ENCODE results near the gene THBS2.

THBS2 gene

DNA sequence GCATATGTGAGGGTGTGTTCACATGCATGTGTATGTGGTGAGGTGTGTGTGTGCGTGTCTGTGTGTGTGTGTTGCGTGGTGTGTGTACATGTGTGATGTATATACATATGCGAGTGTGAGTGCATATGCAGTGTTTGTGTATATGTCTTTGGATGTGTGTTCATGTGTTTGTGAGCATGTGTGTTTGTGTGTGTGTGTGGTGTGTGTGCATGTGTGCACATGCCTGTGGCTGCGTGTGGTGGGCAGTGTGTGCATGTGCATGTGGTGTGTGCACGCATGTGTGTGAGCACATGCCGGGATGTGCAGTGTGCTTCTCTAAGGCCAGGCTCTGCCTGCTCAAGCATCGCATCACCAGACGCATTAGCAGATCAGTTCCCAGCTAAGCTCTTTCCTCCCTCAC, 5.7 kb downstream of the THBS2 start:
- no peak for TF ChIP-seq ZNF274 (IDR thresholded peaks at IDR 0.05; ENCODE audit: low read depth, low read length)
- no peak overlapping the region for H3K4me3 ChIP-seq (ENCODE audit: low read length)

DNA sequence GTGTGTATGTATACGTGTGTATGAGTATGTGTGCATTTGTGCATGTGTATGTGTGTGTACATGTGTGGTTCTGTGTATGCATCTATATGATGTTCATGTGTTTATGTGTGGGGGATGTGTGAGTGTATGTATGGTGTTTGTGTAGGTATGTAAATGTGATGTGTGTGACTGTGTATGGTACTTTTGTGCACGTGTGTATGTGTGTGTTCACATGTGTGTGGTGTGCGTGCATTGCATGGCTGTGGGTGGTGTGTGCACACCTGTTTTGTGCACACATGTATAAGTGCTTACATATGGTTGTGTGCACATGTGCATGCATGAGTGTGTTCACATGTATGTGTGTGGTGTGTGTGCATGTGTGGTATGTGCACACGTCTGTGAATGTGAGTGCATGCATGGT, 6.2 kb downstream of the THBS2 start:
- TF ChIP-seq ZNF274 (IDR thresholded peaks at IDR 0.05; ENCODE audit: low read depth, low read length), result no peak
- no peak overlapping the region for H3K4me3 ChIP-seq (ENCODE audit: low read length)

GRCh38 chr6:169246445-169246844, 7.2 kb downstream of the THBS2 start:
- H3K4me3 ChIP-seq (ENCODE audit: low read length), result no peak overlapping the region
- TF ChIP-seq ZNF274 (IDR thresholded peaks at IDR 0.05; ENCODE audit: low read depth, low read length), result no peak

GRCh38 chr6:169244684-169245383, 8.8 kb downstream of the THBS2 start:
- no peak overlapping the region for H3K4me3 ChIP-seq (ENCODE audit: low read length)
- TF ChIP-seq ZNF274 (IDR thresholded peaks at IDR 0.05; ENCODE audit: low read depth, low read length), result no peak

GRCh38 chr6:169243661-169244060, 10.0 kb downstream of the THBS2 start:
- no peak overlapping the region for H3K4me3 ChIP-seq (ENCODE audit: low read length)
- TF ChIP-seq ZNF274 (IDR thresholded peaks at IDR 0.05; ENCODE audit: low read depth, low read length), result no peak

- TF ChIP-seq ZNF274 (IDR thresholded peaks at IDR 0.05; ENCODE audit: low read depth, low read length), result no peak
- H3K4me3 ChIP-seq (ENCODE audit: low read length), result no peak overlapping the region
Observed at GRCh38 chr6:169243186-169243585, 10.5 kb downstream of the THBS2 start.

GRCh38 chr6:169241688-169242350, 11.8 kb downstream of the THBS2 start:
- no peak for TF ChIP-seq ZNF274 (IDR thresholded peaks at IDR 0.05; ENCODE audit: low read depth, low read length)
- no peak overlapping the region for H3K4me3 ChIP-seq (ENCODE audit: low read length)

DNA sequence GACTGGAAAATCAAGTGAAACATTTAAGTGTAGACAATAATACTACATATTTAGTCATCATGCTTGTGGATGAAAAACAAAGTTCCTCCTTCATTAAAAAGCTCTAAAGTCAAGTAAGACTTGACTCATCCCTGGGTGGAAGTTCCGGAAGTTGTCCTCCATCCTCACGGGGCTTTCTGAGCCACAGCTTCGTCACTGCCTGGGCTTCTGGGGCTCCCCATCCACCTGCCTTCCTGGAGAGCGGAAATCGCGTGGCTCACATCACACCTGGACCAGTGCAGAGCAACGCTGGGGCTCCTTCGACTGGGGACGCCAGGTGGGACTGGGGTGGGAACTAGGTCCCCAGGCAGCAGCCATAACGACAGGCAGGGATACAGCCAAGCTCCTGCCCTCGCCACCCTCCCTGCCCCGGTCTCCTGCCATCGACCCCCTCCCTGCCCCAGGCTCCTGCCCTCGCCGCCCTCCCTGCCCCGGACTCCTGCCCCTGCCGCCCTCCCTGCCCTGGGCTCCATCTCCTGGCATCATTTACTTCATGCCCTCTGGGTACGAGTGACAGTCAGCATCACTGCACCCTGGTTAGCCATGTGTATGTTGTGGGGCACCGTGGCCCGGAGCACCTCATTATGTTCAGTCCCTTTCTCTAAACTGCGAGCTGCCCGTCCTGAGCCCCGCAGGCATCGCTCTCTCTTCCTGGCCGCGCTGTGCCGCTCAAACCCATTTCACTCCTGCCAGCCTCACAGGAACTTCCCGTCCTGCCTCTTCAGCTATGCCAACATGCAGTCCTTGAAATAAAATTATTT, 12.9 kb downstream of the THBS2 start:
- H3K4me3 ChIP-seq (ENCODE audit: low read length), result no peak overlapping the region
- TF ChIP-seq ZNF274 (IDR thresholded peaks at IDR 0.05; ENCODE audit: low read depth, low read length), result no peak

DNA sequence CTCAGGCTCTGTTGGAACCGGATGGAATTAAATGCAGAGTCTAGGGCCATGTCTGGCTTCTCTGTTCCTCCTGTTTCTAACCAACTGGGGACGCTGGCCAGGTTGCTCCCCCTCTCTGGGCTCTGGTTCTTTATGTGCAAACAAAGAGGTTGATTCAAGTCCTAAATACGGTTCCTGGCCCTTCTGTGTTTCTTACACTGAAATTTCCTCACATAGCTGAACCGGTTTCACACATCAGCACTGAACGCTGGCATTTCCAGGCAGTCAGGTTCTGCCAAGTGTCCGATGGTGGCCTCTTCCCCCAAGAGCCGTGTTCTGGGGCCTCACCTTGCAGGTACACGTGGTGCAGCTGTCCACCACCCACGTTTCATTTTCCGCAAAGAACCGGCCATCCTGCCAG, 13.5 kb downstream of the THBS2 start:
- no peak overlapping the region for H3K4me3 ChIP-seq (ENCODE audit: low read length)
- no peak for TF ChIP-seq ZNF274 (IDR thresholded peaks at IDR 0.05; ENCODE audit: low read depth, low read length)

GRCh38 chr6:169239181-169239580, 14.5 kb downstream of the THBS2 start:
- no peak for TF ChIP-seq ZNF274 (IDR thresholded peaks at IDR 0.05; ENCODE audit: low read depth, low read length)
- no peak overlapping the region for H3K4me3 ChIP-seq (ENCODE audit: low read length)

DNA sequence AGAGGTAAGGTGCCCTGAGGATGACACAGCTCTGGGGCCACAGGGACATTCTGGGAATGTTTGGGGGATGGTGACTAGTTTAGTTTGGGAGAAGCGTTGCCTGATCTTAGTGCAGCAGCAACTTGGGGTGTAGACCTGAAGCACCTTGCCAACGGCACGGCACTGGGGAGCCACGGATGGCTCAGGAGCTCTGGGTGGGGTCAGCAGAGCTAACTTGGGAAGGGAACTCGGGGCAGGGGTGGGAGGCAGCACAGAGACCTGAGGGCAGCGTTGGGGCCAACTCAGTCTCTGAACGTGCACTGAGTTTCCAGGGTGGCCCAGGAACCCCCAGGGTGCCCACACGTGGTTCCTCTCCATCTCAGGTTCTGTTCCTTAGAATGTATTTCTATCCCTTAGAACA, 14.9 kb downstream of the THBS2 start:
- TF ChIP-seq ZNF274 (IDR thresholded peaks at IDR 0.05; ENCODE audit: low read depth, low read length), result no peak
- H3K4me3 ChIP-seq (ENCODE audit: low read length), result no peak overlapping the region

DNA sequence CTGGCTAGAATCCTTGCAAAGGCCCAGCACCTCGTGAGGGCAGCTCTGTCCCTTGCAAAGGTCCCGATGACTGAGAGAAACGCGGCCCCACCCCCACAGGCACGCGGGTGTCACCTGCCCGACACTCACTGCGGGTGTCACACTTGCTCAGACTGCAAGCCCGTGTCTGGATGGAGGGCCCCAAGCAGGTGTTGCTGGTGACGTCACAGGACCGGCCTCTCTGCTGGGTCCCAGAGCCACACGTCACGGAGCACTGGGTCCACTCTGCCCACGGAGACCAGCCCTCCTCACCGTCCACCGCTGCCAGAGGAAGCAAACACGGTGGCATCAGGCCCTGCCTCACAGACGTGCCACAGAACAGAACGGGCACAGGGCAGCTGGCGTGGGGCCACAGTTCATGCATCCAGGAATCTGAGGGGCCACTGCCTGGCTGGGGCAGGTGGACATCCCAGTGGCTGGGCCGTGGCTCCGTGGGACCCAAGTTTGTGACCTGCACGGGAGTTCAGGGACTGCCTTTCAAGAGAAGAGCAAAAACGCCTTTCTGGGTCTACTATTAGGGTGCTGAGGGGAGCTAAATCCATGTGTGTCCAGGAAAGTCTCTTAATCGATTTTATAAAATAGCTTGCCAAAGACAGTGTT, 16.0 kb downstream of the THBS2 start:
- H3K4me3 ChIP-seq (ENCODE audit: low read length), result no peak overlapping the region
- TF ChIP-seq ZNF274 (IDR thresholded peaks at IDR 0.05; ENCODE audit: low read depth, low read length), result no peak

- H3K4me3 ChIP-seq (ENCODE audit: low read length), result no peak overlapping the region
- no peak for TF ChIP-seq ZNF274 (IDR thresholded peaks at IDR 0.05; ENCODE audit: low read depth, low read length)
Observed at GRCh38 chr6:169236988-169237387, 16.7 kb downstream of the THBS2 start.

- TF ChIP-seq ZNF274 (IDR thresholded peaks at IDR 0.05; ENCODE audit: low read depth, low read length), result no peak
- H3K4me3 ChIP-seq (ENCODE audit: low read length), result no peak overlapping the region
Observed at GRCh38 chr6:169236545-169236944, 17.1 kb downstream of the THBS2 start.
